Daoy (cell line): ENCODE results near the gene RPS3. TPM values are rescaled to one million over a fixed set of nuclear protein-coding genes. Genes with fewer than 3 reads are reported as not detected.
"Not testable (repeated sequence)": the region's sequence is repeated elsewhere in the genome, so short reads cannot be mapped to it uniquely, and the experiment has no call there.

Experiments used
- DNase-seq: peaks from one replicate; pipeline ENCODE4 v3.0.0-alpha.2; 2015; ENCODE audit warnings: low read depth
- total RNA-seq: library from RNA; depleted of rRNA; stranded (reverse); fragments of >200 nt; shearing (Covaris generic); gene quantifications from 2 replicates; pipeline ENCODE4 v1.2.3, GENCODE V29; 2014; rRNA removed

RPS3 gene
- total RNA-seq: 1,954 and 2,024 TPM in 2 replicates

DNA sequence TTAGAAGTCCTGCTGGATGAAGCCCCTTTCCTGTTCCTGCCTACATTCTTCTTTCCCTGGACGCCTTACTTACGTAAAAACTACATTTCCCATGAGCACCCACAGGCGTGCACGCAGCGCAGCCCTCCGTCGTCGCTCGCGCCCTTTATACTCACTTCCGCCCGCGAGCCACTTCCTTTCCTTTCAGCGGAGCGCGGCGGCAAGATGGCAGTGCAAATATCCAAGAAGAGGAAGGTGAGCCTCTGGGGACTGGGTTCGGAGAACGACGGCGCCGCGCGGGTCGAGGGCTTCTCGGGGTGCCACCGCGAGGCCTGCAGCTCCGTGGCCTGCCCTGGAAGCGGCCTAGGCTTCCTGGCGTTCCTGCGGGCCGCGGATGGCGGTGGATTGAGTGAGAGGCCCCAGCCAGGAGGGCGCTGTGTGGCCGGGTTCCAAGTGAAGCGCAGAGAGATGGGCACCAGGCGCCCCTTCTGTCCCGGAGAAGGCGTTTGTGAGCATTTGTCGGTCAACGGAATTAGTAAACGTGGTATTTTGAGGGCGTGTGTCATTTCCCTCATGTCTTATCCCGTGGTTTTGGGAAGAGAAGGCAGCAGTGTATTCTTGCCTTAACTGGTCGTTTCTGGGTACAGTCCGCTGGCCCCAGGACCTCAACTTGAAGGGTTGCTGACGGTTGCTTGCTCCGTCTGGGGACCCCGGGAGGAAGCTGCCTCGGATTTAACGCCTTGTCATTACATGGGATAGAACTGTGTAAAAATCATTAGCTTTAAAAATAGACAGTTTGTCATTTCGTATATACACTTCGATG is at the start of gene RPS3:
Gene RPS3, plus strand, starts transcription at position 175 of the 802 bp plus-strand sequence. Its CDS starts 30 bp downstream, at position 205.
- DNase-seq: peak; percentile 94

DNA sequence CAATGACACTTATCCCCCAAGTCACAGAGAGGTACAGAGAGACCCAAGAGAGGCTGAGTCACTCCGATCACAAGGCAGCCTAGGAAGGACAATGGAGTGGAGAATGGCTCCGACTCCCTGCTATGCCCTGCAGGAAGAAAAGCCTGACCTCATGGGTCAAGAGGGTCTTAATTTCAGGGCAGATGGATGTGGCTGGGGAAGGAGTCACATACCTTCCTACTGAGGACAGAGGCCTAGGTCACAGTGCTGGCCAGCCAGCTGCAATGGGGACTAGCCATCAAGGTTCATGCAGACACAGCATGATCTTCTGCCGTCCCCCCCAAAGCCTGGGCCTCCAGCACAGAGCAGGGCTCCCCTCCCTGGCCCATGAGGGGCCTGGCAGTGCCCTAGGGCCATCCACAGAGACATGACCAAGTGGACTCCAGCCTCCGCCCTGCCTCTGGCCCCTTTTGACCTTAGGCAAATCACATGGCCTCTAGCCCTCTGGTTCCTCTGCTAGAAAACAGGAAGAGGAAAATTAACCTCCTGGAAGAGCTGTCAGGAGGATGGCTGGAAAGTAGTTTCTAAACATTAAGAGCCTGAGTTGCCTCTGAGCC is 49.7 kb upstream of the RPS3 start:
- no peak for DNase-seq

DNA sequence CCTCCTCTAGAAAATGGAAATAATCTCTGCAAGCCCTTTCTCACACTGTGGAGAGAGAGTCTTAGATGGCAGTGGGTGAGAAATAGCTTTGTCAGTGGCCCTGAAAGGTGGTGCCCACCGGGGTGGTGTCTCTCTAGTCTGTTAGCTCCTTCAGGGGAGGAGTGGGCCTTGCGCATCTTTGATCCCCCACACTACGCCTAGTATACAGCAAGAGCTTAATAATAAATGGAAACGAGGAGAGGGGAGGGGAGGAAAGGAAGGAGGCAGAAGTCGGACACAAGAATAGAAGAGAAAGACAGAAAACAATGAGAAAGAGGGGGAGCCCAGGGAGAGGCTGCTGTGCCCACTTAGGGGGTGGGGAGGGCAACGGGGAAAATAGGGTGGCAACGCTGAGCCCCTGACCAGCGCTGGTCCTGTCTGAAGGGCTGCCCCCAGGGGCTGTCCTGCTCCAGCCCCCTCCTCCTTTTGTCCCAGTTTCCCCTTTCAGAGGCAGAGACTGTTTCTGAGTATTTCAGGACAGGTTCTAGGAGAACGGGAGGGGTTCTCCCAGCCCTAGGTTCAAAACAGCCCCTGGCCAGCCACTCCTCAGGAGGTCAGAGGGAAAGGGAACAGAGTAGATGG is 49.1 kb upstream of the RPS3 start:
- DNase-seq: no peak

DNA sequence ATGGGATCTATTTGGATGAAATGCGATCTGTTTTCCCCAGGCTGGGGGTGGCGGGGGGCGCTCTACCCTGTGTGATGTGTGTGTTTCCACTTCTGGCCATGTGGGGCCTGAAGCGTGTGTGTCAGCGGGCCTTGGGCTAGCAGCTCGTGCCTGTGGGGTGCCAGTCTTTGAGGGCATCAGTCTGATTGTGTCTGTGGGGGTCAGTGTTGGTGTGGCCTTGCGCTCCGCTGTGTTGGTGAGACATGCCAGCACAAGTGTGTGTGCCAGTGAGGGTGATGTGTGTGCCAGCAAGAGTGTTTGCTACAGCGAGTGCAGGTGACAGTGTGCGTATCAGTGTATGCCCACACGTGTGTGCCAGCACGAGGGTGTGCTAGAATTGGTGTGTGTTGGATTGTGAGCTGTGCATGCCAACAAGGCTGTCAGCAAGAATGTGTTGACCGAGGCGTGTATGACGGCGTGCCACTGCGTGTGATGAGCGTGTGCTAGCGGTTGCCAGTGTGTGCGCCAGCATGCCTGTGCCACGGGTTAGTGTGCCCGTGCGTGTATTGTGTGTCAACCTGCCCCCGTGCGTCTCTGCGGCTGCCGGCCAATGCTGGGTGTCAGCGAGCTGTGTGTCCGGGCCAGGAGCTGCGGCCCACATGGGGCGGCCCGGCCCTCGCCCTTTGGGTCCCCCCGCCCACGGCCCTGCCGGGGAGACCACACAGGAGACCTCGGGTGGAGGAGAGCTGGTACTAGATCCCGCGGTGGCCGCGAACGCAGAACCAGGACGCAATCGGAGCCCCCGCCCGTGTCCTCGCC is 48.4 kb upstream of the RPS3 start:
- peak; percentile 34 for DNase-seq

DNA sequence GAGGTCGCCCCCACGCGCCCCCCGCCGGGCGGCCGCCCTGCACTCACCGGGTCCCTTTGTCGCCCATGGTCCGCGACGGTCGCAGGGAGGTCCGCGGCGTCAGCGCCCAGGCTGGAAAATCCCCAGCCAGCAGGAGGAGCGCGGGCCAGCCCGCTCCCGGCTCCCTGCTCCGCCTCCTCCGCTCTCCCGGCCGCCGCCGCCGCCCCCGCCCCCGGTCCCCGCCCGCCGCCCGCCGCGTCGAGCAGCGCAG is 47.9 kb upstream of the RPS3 start, which contains the start of gene ARRB1:
Gene ARRB1, minus strand, starts transcription at position 121 of the 250 bp plus-strand sequence. Its CDS starts 54 bp downstream, at position 67.
- DNase-seq: peak; percentile 47

DNA sequence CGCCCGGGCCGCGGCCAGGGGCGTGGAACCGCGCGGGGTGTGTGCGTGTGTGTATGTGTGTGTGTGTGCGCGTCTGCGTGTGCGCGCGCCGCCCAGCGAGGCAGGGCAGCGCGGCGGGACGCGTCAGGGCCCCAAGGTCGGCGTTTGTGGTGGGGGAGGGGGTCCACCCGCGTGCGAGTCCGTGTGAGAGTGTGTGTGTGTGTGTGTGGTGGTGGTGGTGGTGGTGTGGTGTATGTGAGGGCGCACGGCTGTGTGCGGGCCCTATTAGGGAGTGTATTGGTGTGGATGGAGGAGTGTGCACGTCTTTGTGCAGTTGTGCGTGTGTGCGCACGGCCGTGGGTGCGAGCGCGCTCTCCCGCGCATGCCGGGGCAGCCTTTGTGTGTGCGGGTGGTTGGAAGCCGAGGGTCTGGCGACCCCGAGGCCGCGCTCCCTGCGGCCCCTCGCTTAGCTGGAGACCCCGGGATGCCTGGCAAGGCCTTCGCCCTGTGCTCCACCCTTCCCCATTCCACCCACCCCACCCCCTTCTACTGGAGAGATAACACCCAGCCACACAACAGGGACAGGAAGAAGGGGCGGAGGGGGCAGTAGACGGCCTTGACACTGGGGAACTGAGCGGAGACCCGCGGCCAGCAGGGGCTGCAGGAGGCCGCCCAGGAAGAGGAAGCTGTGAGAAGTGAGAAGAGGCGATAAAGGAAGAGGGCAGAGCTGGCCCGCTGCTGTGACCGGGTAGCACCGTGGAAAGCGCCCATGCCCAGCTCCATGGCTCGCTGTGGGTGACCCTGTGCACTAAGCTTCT is 47.3 kb upstream of the RPS3 start:
- DNase-seq: peak; percentile 30

DNA sequence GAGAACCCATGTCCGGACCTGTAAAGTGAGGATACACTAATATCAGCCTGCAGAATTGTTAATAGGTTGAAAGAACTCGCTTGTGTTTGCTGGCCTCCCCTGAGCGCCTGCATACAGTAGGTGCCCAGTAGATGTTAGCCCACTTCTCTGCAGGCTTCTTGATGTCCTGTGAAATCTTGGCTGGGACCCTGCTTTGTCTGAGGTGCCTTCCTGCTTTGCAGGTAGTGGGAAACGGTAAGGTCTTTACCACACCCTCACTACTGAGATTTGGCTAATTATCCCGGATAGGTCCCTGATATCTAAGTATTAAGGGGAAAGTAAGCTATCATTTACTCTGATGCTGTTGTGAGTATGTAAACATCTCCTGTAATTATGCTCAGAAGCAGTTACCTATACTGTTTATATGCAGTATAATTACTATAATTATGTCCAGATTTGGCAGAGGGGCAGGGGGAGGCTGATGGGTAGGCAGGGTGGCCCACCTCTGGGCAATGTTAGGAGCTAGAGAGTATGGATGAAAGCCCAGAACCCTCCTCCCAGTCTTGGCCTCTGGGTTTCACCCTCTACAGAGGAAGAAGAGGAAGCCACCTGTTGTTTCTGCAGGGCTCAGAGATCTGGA is 46.6 kb upstream of the RPS3 start:
- DNase-seq: no peak

DNA sequence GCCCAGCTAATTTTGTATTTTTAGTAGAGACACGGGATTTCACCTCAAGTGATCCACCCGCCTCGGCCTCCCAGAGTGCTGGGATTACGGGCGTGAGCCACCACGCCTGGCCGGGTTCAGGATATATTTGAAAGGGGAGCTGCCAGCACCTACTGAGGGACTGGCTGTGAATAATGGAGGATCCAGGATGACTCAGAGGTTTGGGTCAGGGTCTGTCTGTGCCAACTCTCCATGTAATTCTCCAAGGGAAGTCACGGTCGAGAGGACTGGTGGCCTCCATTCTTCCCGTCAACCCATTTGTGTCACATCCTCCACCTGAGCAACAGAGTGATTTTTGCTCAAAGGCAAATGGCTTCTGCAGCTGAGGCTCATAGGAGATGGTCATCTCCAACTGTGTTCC is 44.3 kb upstream of the RPS3 start:
- no peak for DNase-seq

DNA sequence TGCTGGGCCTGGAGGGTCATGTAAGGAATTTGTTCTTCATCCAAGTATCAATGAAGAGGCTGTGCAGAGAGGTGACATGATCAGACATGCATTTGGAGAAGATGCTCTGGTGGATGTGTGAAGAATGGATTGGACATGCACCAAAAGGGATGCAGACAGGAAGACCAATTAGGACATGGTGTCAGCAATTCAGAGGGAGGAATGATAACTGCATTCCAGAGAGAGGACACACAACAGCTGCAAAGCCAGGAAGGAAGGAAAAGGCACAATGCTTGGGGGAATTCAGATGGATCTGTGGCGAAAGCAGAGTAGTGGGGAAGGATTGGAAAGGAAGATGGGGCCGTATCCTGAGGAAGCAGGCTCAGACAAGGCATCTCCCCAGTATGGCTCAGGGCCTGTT is 42.7 kb upstream of the RPS3 start:
- no peak for DNase-seq

DNA sequence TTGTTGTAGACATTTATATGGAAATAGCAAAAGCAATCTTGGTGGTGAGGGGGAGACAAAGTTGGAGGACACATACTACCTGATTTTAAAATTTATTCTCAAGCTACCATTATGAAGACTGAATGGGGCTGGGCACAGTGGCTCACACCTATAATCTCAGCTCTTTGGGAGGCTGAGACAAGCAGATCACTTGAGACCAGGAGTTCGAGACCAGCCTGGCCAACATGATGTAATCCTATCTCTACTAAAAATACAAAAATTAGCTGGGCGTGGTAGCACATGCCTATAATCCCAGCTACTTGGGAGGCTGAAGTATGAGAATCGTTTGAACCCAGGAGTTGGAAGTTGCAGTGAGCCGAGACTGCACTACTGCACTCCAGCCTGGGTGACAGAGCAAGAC is 37.0 kb upstream of the RPS3 start:
- not testable (repeated sequence) for DNase-seq

DNA sequence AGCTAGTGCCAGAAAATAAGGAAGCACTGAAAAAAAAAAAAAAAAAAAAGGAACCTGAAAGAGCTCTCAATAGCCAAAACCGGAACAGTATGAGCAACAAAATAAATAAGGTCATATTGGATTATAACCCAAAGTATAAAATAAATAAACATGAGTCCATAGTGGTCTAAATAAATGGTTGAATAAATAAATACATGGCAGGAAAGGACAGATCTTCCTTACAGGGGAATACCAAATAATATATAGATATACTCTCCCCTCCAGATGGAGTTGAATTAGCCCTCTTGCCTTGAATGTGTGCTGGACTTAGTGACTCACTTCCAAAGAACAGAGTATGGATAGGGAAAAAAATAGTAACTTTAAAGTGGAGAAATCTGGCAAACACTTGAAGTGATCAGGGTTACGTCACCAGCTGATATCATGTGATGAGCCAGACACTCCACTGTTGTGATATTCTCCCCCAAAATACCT is 33.6 kb upstream of the RPS3 start:
- no peak for DNase-seq

DNA sequence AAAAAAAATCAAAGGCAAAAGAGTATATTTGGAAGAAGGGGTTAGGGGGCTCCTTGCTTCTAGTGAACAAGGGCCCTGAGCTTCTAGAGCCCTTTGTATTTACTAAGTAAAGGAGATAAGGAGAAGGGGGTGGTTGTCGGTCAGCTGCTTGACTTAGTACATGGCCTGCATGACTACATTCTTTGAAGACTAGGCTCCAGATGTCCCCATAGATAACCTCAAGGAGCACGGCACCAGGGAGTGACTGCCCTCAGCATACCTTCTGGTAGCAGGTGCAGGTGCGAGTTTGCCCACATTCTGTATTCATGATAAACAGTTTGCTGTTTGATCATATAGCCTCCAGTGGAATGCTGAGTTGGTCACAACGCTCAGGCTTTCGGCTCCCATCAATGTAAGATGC is 32.5 kb upstream of the RPS3 start:
- not testable (repeated sequence) for DNase-seq

DNA sequence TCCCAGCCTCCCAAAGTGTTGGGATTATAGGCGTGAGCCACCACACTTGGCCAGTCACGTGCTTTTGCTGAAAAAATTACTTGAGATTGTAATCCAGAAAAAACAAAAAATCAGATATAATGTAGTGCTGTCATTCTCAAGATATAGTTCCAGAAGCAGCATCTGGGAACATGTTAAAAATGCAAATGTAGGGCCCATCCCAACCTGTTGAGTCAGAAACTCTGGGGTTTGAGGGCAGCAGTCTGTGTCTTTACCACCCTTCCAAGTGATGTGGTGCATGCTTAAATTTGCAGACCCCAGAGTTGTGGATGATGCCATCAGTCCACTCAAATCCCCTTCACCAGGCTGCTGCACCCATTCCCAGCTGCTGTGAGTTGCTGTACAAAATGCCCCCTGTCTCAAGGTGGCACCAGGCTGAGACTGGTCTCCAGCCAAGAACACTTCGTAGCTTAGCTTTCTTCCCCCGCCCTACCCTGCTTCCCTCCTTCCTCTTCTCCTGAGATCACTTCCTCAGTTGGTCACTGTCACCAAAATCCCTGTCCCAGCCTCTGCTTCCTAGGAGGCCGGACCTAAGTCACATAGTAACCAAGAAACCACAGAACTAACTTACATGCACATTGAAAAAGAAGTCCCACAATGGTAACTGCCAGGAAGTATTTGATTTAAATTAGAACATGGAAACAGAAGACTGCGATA is 29.6 kb upstream of the RPS3 start:
- DNase-seq: no peak

DNA sequence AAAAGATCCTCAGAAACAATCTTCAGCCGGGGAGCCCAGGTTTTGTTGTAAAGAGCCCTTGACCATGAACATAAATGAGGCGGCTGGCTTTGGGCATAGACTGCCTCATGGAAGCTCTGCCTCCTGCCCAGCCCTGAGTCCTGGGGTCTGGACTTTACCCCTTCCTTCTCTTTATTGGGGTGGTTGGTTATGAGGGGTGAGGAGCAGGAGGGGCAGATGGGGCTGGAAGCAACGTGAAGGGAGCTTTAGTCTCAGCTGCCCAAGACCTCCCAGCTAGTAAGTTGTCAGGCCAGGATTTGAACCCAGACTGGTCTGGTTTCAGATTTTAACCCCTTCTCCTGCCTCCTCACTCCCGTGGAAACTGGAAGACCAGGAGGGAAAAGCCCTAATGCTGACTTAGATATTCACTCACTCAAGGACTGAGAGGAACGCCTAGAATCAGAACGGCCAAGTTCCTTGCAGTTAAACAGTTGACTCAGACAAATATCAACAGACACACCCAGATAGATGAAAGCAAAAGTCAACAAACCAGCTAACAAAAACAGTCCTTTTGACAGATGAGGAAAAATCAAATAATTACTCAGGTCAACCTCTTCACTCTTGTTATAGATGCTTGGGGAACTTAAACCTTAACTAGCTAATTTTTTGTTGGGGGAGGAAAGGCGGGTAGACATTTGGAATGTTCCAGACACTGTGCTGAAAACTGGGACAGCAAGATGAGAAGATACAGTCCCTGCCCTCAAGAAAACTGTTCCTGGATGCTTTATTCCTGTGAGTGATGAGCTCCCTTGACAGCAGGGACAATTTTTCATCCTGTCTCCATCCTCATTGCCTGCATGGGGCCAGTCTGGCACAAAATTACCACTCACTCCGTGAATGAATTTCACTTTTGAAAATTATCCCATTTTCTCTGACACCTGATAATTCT is 27.1 kb upstream of the RPS3 start:
- DNase-seq: peak; percentile 38

DNA sequence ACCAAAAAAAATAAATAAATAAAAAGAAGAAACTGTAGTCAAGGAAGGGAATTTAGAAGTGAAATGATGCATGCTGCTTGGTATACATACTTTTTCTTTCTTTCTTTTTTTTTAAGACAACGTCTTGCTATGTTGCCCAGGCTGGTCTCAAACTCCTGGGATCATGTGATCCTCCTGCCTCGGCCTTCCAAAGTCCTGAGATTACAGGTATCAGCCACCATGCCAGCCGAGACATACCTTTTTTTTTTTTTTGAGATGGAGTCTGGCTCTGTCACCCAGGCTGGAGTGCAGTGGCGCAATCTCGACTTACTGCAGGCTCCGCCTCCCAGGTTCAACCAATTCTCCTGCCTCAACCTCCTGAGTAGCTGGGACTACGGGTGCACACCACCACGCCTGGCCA is 26.1 kb upstream of the RPS3 start:
- no peak for DNase-seq

DNA sequence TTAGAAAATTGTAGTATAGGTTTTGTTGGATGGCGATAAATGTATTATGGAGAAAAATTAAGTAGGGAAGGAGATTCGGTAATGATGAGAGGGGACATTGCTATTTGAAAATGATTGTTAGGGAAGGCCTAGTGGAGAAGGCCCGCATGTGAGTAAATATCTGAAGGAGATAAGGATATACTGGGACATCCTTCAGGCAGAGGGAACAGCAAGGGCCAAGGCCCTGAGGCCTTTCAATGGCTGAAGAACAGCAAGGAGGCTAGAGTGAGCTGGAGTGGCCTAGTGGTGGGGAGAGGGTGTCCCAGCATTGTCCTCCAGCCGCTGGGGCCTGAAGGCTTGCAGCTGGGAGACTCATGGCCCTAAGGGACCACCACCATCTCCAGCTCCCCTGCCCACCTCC is 24.7 kb upstream of the RPS3 start:
- DNase-seq: no peak

DNA sequence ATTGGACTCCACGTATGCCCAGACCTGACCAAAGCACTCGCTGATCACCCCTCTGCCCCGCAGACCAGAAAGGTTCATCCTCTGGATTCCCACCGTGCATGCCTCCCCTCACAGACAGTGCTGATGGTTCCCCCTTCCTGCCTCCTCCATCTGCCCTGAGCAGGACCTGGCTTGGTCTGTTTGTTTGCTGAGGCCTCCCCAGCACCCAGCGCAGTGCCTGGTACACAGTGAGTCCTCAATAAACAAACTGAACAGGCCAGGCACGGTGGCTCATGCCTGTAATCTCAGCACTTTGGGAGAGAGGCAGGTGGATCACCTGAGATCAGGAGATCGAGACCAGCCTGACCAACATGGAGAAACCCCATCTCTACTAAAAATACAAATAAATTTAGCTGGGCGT is 23.7 kb upstream of the RPS3 start:
- no peak for DNase-seq

DNA sequence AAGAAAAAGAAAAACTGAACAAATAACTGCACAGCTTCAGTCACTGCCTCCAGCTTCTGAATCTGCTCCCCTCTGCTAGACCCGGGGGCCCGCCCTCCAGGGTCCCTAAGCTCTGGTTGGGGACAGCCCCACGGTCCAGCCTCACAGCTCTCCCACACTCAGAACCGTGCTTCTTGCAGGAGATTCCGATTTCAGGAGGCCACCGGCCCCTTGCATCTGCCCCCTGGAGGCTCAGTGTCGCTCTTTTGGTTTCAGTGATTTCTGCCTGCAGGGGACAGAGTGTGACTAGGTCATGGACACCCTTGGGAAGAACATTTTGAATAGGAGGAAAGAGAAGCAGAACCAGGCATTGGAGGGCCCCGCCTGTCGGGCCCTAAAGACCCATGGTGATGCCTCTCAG is 23.1 kb upstream of the RPS3 start:
- no peak for DNase-seq

DNA sequence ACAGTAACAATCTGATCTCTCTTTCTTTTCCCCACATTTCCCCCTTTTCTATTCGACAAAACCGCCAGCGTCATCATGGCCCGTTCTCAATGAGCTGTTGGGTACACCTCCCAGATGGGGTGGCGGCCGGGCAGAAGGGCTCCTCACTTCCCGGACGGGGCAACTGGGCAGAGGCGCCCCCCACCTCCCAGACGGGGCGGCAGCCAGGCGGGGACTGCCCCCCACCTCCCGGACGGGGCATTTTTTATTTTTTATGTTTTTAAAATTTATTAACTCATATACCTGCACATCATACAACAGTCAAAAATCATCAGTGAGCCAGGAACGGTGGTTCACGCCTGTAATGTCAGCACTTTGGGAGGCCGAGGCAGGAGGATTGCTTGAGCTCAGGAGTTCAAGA is 20.5 kb upstream of the RPS3 start:
- not testable (repeated sequence) for DNase-seq
